ENCODE data around the gene PRDM5.

PRDM5 gene

GRCh38 chr4:120922381-120923206 is at the start of gene PRDM5:
TSS of gene PRDM5 (minus strand) at chr4:120922726. CDS start at chr4:120922608, 118 bp downstream.
- DNase-seq (ENCODE audit: low read depth) = no peak

GRCh38 chr4:120971884-120972283 is 49.4 kb upstream of the PRDM5 start:
- DNase-seq (ENCODE audit: low read depth) = no peak

GRCh38 chr4:120965938-120966337 is 43.4 kb upstream of the PRDM5 start:
- DNase-seq (ENCODE audit: low read depth) = no peak

GRCh38 chr4:120964596-120964995 is 42.1 kb upstream of the PRDM5 start:
- no peak for DNase-seq (ENCODE audit: low read depth)

- no peak for DNase-seq (ENCODE audit: low read depth)
Measured at GRCh38 chr4:120963449-120963848, 40.9 kb upstream of the PRDM5 start.

GRCh38 chr4:120960656-120961267 is 38.2 kb upstream of the PRDM5 start:
- DNase-seq (ENCODE audit: low read depth) = no peak

GRCh38 chr4:120948382-120948781 is 25.9 kb upstream of the PRDM5 start:
- no peak for DNase-seq (ENCODE audit: low read depth)

- no peak for DNase-seq (ENCODE audit: low read depth)
Measured at GRCh38 chr4:120942776-120943175, 20.2 kb upstream of the PRDM5 start.

- DNase-seq (ENCODE audit: low read depth) = no peak
Measured at GRCh38 chr4:120940547-120940946, 18.0 kb upstream of the PRDM5 start.

- no peak for DNase-seq (ENCODE audit: low read depth)
Measured at GRCh38 chr4:120939693-120940092, 17.2 kb upstream of the PRDM5 start.

GRCh38 chr4:120929847-120930246 is 7.3 kb upstream of the PRDM5 start:
- no peak for DNase-seq (ENCODE audit: low read depth)

- DNase-seq (ENCODE audit: low read depth) = no peak
Measured at GRCh38 chr4:120927801-120928409, 5.4 kb upstream of the PRDM5 start.

- DNase-seq (ENCODE audit: low read depth) = no peak
Measured at GRCh38 chr4:120926358-120927025, 4.0 kb upstream of the PRDM5 start.

- DNase-seq (ENCODE audit: low read depth) = no peak
Measured at GRCh38 chr4:120924931-120925330, 2.4 kb upstream of the PRDM5 start.

- no peak for DNase-seq (ENCODE audit: low read depth)
Measured at GRCh38 chr4:120923207-120923522, 639 bp upstream of the PRDM5 start.

- peak; percentile 49 for DNase-seq (ENCODE audit: low read depth)
Measured at GRCh38 chr4:120921456-120922380, 808 bp downstream of the PRDM5 start.

GRCh38 chr4:120920666-120921065 is 1.9 kb downstream of the PRDM5 start:
- no peak for DNase-seq (ENCODE audit: low read depth)

GRCh38 chr4:120919358-120919757 is 3.2 kb downstream of the PRDM5 start:
- no peak for DNase-seq (ENCODE audit: low read depth)

GRCh38 chr4:120918788-120919187 is 3.7 kb downstream of the PRDM5 start:
- DNase-seq (ENCODE audit: low read depth) = no peak

GRCh38 chr4:120918092-120918491 is 4.4 kb downstream of the PRDM5 start:
- DNase-seq (ENCODE audit: low read depth) = no peak

- DNase-seq (ENCODE audit: low read depth) = no peak
Measured at GRCh38 chr4:120916937-120917336, 5.6 kb downstream of the PRDM5 start.

GRCh38 chr4:120915336-120915735 is 7.2 kb downstream of the PRDM5 start:
- DNase-seq (ENCODE audit: low read depth) = no peak

Data from stimulated activated CD4-positive, alpha-beta T cell treated with anti-CD3 and anti-CD28 coated beads, Interleukin-2, amount 100 ng/mL, for 4 hours (primary cell).